GM08714 (cell line): ENCODE results near the gene CSF1R.
"Not testable (repeated sequence)": the region's sequence is repeated elsewhere in the genome, so short reads cannot be mapped to it uniquely, and the experiment has no call there.

Experiments
- H3K4me3 ChIP-seq: fragments of 200-500 bp; sonication (Bioruptor generic); 2 replicates; pipeline ENCODE4 v1.5.1; 2014; ENCODE audit warnings: mild to moderate bottlenecking, low read length, inconsistent platforms
- ZNF274 ChIP-seq: IDR thresholded peaks from 2 replicates; pipeline ENCODE4 v1.6.1; 2012; ENCODE audit warnings: mild to moderate bottlenecking, low read depth, low read length

CSF1R gene

GRCh38 chr5:150038547-150038946, 47.8 kb downstream of the CSF1R start:
- TF ChIP-seq ZNF274 = no peak
- no peak overlapping the region for H3K4me3 ChIP-seq

GRCh38 chr5:150036513-150036912, 49.8 kb downstream of the CSF1R start:
- no peak overlapping the region for H3K4me3 ChIP-seq
- no peak for TF ChIP-seq ZNF274

GRCh38 chr5:150035139-150035895, 51.0 kb downstream of the CSF1R start:
- no peak overlapping the region for H3K4me3 ChIP-seq
- no peak for TF ChIP-seq ZNF274

DNA sequence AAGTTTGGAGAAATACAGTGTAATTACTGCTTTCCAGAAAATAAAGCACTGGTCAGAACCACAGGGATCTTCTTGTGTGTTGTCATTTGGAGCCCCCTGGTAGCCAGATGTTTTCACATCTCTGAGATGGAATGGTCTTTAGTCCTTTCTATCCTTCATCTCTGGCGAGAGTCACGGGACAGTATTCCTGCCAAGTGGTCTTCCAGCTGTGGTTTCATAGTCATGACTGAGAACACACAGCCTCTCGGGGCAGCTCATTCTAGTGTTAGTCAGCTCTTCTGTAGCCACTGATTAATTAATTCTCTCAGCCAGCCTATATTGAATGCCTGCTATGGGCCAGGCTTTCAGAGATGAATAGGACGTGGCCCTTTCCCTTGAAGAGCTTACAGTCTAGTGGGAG, 51.7 kb downstream of the CSF1R start:
- no peak for TF ChIP-seq ZNF274
- no peak overlapping the region for H3K4me3 ChIP-seq

GRCh38 chr5:150033334-150033733, 53.0 kb downstream of the CSF1R start:
- H3K4me3 ChIP-seq = no peak overlapping the region
- no peak for TF ChIP-seq ZNF274

- H3K4me3 ChIP-seq = not testable (repeated sequence)
Measured at GRCh38 chr5:150028047-150028446, 58.3 kb downstream of the CSF1R start.

DNA sequence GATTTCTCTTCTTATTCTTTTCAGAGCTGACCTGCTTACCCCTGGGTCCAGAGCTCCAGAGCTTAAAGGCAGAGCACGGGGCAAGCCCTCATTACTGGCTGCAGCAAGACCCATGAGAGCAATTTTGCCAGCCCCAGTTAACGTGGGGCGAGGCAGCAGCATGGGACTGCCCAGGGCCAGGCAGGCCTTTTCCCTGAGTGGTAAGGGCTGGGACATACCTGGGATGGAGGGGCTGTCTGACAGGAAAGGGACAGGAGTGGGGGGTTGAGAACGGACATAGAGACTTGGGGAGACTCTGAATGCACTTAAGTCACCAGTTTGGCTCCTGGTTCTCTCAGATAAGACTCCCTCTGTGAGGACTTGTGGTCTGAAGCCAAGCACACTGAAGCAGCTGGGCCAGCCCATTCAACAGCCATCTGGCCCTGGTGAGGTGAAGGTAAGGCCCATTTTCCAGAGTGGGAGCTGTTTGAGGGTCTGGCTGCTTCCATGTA, 59.6 kb downstream of the CSF1R start:
- H3K4me3 ChIP-seq = no peak overlapping the region
- TF ChIP-seq ZNF274 = no peak

DNA sequence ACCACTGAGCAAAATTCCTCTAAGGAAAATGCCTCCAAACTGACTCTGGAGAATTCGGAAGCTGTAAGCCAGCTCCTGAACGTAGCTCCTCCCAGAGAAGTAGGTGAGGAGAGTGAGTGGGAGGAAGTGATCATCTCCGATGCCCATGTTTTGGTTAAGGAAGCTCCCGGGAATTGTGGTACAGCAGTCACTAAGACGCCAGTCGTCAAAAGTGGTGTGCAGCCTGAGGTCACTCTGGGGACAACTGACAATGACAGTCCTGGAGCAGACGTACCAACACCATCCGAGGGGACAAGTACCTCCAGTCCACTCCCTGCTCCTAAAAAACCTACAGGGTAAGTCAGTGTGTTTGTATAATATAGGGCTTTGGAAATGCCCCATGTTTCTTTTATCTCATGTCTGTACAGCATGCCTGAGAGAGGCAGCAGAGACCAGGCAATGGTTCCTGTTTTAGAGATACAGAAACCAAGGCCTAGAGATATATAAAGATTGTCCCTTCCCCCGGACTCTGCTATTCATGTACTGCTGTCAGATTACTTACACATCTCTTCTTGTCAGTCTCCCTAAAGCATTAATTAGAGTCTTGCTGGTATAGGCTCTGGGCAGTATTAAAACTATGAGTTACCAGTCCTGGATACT, 61.9 kb downstream of the CSF1R start:
- H3K4me3 ChIP-seq = no peak overlapping the region
- no peak for TF ChIP-seq ZNF274

GRCh38 chr5:150023136-150023535, 63.2 kb downstream of the CSF1R start:
- H3K4me3 ChIP-seq = no peak overlapping the region
- no peak for TF ChIP-seq ZNF274

DNA sequence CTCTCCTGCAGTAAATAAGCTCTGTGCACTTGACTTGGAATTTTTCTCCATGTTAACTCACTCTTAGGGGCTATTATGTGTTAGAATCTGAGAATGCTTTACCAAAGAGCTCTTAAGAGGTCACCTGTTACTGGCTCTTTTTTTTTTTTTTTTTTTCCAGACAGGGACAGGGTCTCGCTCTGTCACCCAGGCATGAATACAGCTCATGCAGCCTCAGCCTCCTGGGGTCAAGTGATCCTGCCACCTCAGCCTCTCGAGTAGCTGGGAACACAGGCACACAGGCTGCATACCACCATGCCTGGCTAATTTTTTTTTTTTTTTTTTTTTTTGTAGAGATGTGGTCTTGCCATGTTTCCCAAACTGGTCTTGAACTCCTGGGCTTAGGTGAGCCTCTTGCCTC, 63.7 kb downstream of the CSF1R start:
- TF ChIP-seq ZNF274 = no peak
- H3K4me3 ChIP-seq = no peak overlapping the region

DNA sequence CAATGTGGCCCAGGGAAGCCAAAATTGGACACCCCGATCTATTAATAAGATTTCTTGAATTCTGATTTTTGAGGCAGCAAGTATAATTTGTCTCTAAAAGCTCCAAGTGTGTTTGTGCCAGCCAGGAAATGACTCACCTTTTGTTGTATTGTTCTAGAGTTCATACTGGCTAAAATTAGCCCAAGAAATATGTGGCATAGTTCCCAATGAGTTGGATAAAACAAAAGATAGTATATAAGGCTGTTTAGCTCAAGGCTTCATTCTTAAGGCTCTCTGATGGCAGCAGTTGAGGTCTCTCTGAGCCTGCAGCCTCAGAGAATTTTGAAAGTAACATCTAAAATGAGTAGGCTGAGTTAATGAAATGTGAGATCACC, 64.2 kb downstream of the CSF1R start:
- H3K4me3 ChIP-seq = no peak overlapping the region
- no peak for TF ChIP-seq ZNF274

DNA sequence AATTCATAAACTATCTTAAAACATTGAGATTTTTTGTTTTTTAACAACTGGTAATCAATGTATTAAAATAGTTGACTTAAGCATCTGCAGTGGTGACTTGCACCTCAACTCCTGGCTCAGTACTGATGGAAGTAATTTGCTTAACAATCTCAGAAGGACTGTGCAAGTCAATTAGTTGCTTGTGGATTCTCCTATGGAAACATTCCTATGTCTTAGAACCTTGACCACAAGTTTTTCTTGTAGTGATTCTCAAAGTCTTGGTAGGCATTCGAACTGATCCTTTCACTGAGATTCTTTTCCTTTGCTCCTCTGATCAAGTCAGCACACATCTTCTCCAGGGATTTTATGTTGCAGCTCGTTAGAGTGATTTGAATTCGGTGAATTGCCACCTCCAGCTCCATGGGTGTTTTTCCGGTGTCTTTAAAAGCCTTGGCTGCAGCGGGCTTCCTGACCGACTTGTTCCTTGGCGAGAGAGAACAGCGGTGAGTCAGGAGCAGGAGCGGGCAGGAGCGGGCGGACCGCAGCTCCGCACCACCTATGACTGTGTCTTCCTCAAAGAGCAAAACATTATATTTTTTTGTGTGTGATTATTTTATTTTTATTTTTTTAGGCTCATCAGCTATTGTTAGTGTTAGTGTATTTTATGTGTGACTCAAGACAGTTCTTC, 64.7 kb downstream of the CSF1R start:
- no peak for TF ChIP-seq ZNF274
- H3K4me3 ChIP-seq = no peak overlapping the region

- TF ChIP-seq ZNF274 = no peak
- no peak overlapping the region for H3K4me3 ChIP-seq
Measured at GRCh38 chr5:150020249-150020648, 66.1 kb downstream of the CSF1R start.

DNA sequence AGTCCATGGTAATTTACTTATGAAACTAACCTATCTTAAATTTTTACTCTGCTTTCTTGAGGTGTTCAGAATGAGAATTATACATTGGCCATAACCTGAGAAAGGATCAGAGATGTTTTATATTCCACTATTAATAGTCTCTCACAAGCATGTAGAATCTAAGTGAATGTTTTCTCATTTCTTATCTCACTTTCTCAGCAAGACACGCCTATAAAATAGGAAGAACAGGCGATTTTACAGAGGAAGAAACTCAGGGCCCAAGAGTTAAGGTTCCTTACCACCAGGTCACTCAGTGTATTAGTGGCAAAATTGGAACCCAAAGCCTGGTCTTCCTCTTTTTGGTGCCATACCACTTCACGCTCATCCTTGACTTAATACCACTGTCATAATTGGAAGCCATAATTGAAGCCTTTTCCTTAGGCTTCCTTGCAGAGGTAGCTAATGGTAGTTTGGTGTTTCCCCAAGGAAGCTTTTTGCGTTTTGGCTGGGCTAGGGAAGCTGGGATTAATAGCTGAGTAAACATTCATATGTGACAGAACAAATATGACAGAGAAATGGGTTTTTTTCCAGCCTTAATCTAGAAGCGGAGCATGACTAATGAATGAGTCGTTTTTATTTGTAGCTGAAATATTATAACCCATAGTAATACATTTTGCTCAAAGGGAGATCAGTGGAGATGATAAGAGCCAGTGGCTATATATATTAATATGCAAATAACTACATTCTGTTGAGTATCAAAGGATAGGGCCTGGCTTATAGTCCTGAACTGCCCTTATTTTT, 68.9 kb downstream of the CSF1R start:
- H3K4me3 ChIP-seq = no peak overlapping the region
- TF ChIP-seq ZNF274 = no peak
